ENCODE results near the gene MTSS2.

GRCh38 chr16:70638814-70639792 is 46.8 kb downstream of the MTSS2 start:
- TF ChIP-seq CTCF (IDR thresholded peaks at IDR 0.05; ENCODE audit: low read depth, low read length), result no peak; the same call in 1 of the 2 replicates
- no peak for TF ChIP-seq EZH2phosphoT487 (IDR thresholded peaks at IDR 0.05; ENCODE audit: low read depth)

Data from OCI-LY3 (cell line).